ENCODE results near the gene GPR146. TPM values are rescaled to one million over a fixed set of nuclear protein-coding genes. Genes with fewer than 3 reads are reported as not detected.

GPR146 gene
- total and polyA plus RNA-seq, 2 of the 13 experiments (the other 11 are each of a cell fraction or from before 2014, with no cell fraction given): 2.0 to 15.9 TPM

GRCh38 chr7:1044189-1045068 lies at the start of gene GPR146 (continued):
- TF ChIP-seq MTF2 (CRISPR knock-in tag; IDR thresholded peaks at IDR 0.05; ENCODE audit: borderline replicate concordance) (peak; percentile 28; the same call in 1 of the 2 replicates), ZSCAN22 (CRISPR knock-in tag; IDR thresholded peaks at IDR 0.05) (no peak), ZNF292 (CRISPR knock-in tag; IDR thresholded peaks at IDR 0.05; ENCODE audit: borderline replicate concordance, low read depth) (no peak), ONECUT2 (CRISPR knock-in tag; IDR thresholded peaks at IDR 0.05) (no peak), SNRNP70 (IDR thresholded peaks at IDR 0.05; ENCODE audit: low read depth, low read length) (no peak), SOX6 (IDR thresholded peaks at IDR 0.05) (no peak), SOX6 (CRISPR knock-in tag; IDR thresholded peaks at IDR 0.05) (peak; percentile 14; the same call in 1 of the 2 replicates), GTF2F1 (IDR thresholded peaks at IDR 0.05; ENCODE audit: low read length) (no peak), ATF4 (CRISPR knock-in tag; IDR thresholded peaks at IDR 0.05) (0 out of 4 replicates have a peak, but pooled peaks of 1 of the 2 experiments have one; percentile 30), ZBTB20 (CRISPR knock-in tag; IDR thresholded peaks at IDR 0.05; ENCODE audit: borderline replicate concordance, low read depth) (no peak), ZNF619 (CRISPR knock-in tag; IDR thresholded peaks at IDR 0.05) (no peak), PATZ1 (CRISPR knock-in tag; IDR thresholded peaks at IDR 0.05) (peak; percentile 86), ZNF543 (CRISPR knock-in tag; IDR thresholded peaks at IDR 0.05) (no peak), GLI4 (CRISPR knock-in tag; IDR thresholded peaks at IDR 0.05; ENCODE audit: borderline replicate concordance) (no peak), MZF1 (CRISPR knock-in tag; IDR thresholded peaks at IDR 0.05; ENCODE audit: borderline replicate concordance) (no peak), SRSF4 (IDR thresholded peaks at IDR 0.05; ENCODE audit: low read depth, low read length, poor library complexity, severe bottlenecking) (no peak), SKI (IDR thresholded peaks at IDR 0.05; ENCODE audit: partially characterized antibody) (peak; percentile 41), SUZ12 (IDR thresholded peaks at IDR 0.05; ENCODE audit: low read depth, low read length) (no peak), ATF7 (IDR thresholded peaks at IDR 0.05) (no peak), ATF7 (CRISPR knock-in tag; IDR thresholded peaks at IDR 0.05) (no peak)
- TF ChIP-seq, protein P1, sequence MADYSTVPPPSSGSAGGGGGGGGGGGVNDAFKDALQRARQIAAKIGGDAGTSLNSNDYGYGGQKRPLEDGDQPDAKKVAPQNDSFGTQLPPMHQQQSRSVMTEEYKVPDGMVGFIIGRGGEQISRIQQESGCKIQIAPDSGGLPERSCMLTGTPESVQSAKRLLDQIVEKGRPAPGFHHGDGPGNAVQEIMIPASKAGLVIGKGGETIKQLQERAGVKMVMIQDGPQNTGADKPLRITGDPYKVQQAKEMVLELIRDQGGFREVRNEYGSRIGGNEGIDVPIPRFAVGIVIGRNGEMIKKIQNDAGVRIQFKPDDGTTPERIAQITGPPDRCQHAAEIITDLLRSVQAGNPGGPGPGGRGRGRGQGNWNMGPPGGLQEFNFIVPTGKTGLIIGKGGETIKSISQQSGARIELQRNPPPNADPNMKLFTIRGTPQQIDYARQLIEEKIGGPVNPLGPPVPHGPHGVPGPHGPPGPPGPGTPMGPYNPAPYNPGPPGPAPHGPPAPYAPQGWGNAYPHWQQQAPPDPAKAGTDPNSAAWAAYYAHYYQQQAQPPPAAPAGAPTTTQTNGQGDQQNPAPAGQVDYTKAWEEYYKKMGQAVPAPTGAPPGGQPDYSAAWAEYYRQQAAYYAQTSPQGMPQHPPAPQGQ (CRISPR knock-in tag; IDR thresholded peaks at IDR 0.05; ENCODE audit: borderline replicate concordance): no peak
- TF ChIP-seq, protein P2, sequence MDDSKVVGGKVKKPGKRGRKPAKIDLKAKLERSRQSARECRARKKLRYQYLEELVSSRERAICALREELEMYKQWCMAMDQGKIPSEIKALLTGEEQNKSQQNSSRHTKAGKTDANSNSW (CRISPR knock-in tag; IDR thresholded peaks at IDR 0.05; ENCODE audit: borderline replicate concordance): no peak
- TF ChIP-seq, protein P3, sequence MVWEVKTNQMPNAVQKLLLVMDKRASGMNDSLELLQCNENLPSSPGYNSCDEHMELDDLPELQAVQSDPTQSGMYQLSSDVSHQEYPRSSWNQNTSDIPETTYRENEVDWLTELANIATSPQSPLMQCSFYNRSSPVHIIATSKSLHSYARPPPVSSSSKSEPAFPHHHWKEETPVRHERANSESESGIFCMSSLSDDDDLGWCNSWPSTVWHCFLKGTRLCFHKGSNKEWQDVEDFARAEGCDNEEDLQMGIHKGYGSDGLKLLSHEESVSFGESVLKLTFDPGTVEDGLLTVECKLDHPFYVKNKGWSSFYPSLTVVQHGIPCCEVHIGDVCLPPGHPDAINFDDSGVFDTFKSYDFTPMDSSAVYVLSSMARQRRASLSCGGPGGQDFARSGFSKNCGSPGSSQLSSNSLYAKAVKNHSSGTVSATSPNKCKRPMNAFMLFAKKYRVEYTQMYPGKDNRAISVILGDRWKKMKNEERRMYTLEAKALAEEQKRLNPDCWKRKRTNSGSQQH (CRISPR knock-in tag; IDR thresholded peaks at IDR 0.05; ENCODE audit: low read depth): no peak

Measured in HepG2 (cell line).